GM18517 (cell line): ENCODE measurements around the gene MPIG6B.
A peak's percentile ranks its signal among the peaks of the same experiment; 100 is the strongest.
"Not testable (repeated sequence)": the region's sequence is repeated elsewhere in the genome, so short reads cannot be mapped to it uniquely, and the experiment has no call there.

Experiments used
- ATAC-seq: cut with Tn5 transposase; IDR thresholded peaks from one replicate; pipeline ENCODE4 v1.9.1; 2021; ENCODE audit warnings: mild to moderate bottlenecking, moderate library complexity; ENCODE audit not compliant: unreplicated experiment

MPIG6B gene

DNA sequence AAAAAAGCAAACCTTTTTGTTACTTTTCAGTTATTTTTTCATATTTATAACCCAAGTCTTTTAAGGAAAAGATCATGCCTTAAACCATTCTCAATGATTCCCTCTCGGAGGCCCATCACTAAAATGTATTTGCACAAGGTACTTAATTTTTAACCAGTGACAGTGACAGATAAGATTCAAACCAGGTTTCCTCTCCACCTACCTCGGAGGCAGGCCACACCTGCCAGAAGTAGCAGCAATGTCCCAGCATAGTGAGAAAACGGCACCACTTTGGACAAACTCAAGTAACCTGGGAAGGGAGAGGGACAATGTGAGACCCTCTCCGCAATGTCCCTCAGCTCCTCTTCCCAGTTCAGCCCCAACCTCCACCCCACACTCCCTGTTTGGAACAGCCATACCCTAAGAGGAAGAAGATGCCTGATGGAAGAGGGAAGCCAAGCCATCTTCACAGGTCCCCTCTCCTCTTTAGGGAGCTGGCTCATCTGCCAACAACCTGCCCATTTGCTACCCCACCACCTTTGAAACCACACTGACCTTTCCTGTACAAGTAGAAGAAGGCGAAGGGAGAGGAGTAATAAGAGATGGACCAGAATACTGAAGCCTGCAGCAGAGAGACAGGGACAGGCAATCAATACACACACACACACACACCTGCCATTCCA, 22.3 kb upstream of the MPIG6B start:
- ATAC-seq = no peak

DNA sequence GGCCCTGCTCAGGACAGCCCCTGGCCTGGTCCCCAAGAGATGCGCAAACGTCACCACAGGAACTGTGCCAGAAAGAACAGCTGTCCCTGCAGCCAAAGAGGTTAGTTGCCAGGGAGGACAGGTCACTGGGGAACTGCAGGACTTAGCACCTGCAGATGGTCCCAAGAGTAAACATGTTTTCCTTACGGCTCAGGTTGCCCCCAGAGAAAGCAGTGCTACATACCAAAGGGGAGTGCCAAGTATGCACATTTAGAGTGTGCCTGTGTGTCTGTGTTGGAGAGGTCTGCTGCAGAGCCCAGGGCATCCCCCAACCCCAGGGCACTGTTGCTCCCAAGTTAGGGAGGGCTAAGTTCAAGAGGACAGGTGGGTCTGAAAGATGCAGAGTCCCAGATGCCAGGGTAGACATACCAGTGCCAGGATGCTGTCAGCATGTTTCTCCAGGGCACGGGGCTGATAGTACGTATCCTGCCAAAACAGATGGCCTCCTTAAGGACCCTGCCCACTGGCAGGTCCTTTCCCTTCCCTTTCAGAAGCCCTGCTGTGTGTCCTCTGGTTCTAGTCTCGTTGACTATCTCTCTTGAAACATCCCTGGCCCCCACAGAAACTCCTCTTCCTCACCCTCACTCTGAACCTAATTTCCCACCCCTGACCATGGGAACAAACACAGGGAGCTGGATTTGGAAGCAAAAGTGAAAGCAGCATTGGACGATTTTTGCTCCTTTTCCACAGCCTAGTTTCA, 21.3 kb upstream of the MPIG6B start:
- ATAC-seq = no peak

DNA sequence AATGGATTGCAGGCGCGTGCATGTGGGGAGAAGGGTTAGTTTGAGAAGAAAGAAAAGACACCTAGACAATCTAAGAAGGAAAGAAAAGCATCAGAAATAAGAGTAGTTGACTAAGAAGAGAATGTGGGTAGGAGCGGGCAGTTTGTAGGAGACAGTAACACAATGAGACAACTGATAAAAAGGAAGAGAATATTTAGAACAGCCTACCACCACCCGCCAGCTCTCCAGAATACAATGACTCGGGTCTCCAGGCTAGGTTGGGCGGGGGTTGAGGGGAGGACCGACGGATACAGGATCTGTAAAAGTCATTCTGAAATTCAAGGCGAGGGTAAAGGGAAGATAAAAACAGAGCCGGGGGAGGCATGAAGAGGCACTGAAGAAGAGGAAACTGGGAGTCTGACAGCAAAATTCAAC, 20.8 kb upstream of the MPIG6B start:
- no peak for ATAC-seq

DNA sequence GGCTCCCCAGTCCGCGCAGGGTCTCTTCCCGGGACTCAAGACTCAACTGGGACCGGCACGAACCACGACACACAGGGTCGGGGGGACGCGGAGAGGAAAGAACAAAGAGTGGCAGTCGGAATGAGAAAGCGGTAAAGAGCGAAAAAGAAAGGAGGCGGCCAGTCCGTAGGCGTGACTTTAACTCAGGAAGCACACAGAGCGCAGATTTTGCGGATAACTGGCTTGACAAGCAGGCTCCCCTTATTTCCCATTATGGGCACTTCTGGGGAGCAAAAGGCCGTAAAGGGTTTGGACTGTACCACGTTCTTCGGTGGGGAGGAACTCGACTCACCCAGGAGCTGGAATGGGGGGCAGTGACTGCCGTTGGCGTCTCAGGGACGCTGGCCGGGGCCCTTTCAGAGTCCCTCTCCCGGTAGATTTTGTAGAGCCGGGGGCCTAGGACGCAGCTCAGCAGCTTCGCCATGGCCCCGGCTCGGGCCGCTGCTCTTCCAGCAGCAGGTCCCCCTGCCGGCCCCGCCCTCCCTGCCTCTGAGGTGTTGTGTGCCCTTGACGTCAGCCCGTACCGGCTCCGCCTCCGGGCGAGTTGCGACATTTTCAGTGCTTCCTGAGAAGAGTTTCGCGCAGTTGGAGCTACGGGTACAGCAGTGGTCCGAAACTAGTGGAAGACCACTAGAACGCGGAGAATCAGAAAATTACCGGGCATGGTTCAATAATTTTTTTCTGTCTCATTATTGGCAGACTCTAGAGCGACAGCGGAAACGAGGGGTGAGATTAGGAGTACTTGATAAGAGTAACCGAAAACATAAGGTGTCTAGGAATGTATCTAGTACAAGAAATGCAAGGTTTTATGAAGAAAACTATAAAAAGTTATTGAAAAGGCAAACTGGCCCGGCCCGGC, 20.1 kb upstream of the MPIG6B start, which contains the start of gene ABHD16A:
ABHD16A (minus strand) TSS at position 506 of the 898 bp plus-strand sequence; CDS start at position 463, 43 bp downstream.
- peak; percentile 81 for ATAC-seq

DNA sequence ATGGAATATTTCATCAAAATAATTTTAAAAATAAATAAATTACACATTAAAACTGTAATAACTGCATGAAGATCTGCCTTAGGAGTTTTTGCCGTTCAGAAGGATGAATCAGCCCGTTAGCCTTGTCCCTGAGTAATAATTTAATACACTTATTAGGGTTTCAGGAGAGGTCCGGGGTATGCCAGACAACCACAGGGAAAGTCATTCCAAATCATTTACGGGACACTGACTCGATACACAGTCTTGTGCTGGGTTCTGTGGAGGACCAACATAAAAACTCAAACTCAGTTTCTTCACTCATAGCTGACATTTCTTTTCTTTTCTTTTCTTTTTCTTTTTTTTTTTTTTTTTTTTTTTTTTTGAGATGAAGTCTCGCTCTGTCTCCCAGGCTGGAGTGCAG, 17.2 kb upstream of the MPIG6B start:
- no peak for ATAC-seq

DNA sequence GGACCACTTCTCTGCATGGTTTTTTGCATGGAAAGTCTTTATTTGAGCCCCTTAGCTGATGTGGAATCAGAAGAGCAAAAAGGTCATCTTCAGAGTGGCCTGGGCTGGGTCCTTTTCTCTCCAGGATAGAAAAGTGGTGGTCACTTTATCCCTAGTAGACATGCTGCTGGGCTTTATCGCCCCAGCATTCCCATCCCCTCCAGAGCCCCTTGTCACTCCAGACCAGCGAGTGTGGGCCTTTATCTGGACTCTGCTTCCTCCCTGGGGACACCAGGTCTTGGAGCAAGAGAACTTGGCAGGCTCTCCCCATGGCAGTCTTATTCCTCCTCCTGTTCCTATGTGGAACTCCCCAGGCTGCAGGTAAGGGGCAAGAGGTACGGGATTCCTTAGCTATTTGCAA, 16.6 kb upstream of the MPIG6B start, which contains the start of gene LY6G6F:
LY6G6F (plus strand) TSS at position 268 of the 400 bp plus-strand sequence; CDS start at position 309, 41 bp downstream.
- no peak for ATAC-seq

DNA sequence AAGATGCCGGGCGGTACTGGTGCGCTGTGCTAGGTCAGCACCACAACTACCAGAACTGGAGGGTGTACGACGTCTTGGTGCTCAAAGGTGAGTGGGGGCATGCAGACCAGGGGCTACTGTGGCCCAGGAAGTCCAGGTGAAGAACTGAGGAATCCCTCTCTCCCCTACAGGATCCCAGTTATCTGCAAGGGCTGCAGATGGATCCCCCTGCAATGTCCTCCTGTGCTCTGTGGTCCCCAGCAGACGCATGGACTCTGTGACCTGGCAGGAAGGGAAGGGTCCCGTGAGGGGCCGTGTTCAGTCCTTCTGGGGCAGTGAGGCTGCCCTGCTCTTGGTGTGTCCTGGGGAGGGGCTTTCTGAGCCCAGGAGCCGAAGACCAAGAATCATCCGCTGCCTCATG, 15.5 kb upstream of the MPIG6B start:
- ATAC-seq = no peak

DNA sequence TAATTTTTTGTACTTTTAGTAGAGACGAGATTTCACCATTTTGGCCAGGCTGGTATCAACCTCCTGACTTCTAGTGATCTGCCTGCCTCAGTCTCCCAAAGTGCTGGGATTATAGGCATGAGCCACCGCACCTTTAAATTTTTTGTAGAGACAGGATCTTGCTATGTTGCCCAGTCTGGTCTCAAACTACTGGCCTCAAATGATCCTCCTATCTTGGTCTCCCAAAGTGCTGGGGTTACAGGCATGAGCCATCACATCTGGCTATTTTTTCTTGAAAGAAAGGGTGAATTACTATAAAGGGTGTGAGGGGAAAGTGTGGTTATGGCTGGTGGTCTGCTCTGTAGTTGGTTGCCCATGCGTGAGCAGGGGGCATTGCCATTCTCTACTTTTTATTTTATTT, 14.9 kb upstream of the MPIG6B start:
- no peak for ATAC-seq

DNA sequence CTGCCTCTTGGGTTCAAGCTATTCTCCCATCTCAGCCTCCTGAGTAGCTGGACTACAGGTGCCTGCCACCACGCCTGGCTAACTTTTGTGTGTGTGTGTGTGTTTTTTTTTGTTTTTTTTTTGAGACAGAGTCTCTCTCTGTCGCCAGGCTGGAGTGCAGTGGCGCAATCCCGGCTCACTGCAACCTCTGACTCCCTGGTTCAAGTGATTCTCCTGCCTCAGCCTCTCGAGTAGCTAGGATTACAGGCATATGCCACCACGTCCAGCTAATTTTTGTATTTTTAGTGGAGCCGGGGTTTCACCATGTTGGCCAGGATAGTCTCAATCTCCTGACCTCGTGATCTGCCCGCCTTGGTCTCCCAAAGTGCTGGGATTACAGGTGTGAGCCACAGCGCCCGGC, 14.0 kb upstream of the MPIG6B start:
- not testable (repeated sequence) for ATAC-seq

DNA sequence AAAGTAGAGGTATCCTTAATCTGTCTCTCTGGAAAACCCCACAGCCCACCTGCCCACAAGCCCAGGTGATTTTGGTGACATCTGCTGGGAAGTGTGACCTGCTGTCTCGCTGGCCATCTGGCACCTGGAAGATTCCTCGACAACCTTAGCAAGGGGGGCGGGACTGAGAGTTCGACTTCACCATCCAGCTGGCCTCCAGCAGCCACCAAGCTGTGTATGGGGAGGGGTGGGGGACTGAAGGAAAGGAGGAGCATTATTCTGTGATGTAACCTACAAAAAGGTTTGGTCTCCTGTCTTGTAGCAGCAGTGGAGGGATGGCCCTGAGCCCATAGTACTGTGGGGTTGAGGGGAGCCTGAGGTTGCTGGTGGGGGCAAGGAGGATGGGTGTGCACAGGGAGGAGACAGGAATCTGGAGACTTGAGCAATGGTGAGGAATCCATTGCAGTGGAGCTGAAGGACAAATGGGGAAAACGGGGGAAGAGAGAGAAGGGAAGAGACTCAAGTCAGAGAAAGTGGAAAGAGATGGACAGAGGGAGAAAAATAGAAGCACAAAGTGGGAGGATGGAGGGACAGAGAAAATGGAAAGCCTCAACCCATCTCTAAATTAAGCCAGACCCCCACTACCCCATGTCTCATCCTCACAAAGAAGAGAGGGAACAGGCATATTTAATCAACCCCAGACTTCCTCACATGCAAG, 12.5 kb upstream of the MPIG6B start:
- no peak for ATAC-seq

DNA sequence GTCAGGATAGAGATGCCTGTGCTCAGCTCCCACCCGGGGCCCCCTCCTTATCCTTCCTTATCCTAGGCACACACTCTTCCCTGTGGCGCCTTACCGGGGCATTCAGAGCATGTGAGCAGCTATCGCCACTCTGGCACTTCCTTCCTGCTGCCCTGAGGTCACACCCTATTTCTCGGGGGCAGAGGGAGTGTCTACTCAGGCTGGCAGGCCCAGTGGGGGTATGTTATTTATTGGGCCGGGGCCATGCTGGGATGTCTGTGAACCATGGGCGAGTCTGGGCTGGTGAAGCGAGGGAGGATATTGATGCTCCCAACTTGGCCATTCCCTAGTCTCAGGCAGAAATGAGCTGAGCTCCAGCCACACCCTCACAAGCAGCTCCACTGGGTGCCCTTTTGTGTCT, 11.9 kb upstream of the MPIG6B start:
- ATAC-seq = no peak

DNA sequence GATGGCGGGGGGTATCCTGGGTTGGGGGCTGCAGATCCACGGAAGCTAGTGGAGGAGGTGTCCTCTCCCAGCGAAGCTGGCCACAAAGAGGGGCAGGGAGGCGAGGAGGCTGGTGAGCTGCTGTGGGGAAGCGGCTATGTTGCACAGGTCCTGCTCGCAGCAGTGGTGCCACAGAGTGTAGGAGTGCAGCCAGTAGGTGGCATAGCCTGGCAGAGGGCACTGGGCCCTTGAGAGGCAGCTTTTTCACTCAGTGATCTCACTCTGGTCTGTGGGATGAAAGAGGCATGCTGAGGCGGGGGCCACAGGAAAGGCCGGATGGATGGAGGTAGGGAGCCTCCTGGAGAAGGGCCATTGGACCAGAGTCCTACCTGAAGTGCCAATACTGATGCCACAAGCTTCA, 10.9 kb upstream of the MPIG6B start:
- no peak for ATAC-seq

DNA sequence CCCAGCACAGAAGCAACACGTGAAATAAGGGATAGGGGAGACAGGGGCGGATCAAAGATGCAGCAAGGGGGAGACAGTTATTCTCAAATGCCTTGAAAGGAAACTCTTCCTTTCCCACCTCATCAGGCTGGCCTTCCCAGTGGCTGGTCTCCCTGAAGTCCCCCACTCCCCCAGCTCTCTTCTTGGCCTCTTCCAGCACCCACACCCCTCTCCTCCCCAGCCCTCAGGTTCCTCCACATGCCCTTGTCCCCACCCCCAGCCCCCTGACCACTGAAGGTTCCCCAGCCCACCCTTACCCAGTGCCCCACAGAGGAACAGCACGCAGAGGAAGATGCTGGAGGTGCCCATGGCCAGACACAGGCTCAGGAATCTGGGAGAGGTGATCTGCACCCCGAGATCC, 9.7 kb upstream of the MPIG6B start:
- ATAC-seq = no peak

DNA sequence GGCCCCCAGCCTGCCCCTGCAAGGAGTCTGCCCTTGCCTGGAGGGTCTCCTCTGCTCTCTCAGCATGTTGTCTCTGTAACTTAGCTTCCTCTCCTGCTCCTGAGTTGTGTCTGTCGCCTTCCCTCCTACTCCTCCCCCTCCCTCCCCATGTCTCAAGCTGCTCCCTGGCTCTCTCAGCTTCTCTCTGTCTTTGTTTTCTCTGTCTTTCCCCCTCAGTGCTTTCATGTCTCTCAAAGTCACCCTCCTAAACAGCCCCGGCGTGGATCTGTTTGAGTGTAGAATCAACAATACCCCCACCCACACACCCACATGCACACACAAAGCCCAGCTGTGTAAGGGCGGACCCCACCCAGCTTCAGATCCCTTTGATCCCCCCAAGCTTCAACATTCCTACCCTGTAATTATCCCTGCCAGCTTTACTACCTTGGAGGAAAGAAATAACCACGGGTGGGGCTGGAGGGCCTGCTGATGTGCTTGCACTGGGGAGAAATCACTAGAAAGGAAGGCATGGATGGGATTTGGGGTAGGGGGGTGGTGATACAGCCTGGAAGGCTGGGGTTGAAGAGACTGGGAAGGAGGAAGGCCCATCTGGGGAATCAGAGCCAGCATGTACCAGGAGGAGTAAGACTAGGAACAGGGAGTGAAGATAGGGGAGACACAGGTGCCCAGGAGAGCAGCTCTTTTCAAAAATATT, 9.0 kb upstream of the MPIG6B start:
- no peak for ATAC-seq

DNA sequence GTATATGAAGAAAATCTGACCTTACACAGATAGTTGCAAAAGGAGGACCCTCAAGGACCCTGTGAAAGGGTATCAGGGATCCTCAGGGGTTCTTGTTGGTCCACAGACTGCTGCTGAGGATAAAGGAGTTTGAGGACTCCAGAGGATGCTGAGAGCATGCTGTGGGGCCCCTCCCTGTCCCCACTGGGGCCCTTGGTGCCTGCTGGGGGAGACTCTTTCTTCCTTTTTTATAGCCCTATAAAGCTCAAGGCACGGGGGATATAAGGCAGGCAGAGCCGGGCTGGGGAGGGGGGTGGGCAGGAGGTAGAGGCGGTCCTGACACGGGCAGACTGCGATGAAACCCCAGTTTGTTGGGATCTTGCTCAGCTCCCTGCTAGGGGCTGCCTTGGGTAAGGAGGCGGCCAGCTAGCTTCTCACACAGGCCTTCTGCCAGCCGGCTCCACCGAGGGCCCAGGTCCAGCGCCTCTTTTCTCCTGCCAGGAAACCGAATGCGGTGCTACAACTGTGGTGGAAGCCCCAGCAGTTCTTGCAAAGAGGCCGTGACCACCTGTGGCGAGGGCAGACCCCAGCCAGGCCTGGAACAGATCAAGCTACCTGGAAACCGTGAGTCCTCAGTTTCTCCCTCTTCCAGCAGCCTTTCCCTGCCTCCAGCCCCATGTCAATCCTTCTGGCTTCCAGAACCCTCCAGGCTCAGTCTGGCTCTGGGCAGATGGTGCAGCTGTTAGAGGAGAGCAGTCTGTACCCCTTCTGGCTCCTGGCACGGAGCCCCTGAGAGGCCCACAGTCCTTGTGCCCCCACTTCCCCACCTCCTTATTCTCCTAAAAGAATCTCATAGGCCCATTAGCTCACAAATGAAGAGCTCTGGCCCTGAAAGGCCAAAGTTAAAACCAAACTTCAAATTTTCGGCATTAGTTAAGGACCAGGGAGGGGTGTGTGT, 7.9 kb upstream of the MPIG6B start, which contains the start of gene LY6G6D:
LY6G6D (plus strand) TSS at position 327 of the 937 bp plus-strand sequence; CDS start at position 335, 8 bp downstream.
- ATAC-seq = no peak

DNA sequence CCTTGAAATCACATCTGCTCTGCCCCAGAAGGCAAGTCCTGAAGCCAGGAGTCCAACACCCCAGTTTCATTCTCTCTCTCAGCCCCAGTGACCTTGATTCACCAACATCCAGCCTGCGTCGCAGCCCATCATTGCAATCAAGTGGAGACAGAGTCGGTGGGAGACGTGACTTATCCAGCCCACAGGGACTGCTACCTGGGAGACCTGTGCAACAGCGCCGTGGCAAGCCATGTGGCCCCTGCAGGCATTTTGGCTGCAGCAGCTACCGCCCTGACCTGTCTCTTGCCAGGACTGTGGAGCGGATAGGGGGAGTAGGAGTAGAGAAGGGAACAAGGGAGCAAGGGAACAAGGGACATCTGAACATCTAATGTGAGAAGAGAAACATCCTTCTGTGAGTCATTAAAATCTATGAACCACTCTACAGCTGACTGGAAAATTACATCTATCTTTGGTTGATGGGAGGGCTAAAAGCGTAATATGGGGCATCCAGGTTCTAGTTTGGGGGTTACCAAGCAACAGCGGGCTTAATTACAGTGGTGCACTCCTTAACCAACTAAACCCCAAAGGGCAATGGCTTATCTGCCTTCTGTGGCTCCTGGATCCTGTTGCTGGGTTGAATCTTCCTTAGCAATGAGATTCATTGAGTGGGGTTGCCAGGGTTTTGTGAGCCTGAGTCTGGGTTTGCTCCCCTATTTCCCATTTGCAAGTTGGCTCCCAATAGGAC, 5.5 kb upstream of the MPIG6B start:
- no peak for ATAC-seq

DNA sequence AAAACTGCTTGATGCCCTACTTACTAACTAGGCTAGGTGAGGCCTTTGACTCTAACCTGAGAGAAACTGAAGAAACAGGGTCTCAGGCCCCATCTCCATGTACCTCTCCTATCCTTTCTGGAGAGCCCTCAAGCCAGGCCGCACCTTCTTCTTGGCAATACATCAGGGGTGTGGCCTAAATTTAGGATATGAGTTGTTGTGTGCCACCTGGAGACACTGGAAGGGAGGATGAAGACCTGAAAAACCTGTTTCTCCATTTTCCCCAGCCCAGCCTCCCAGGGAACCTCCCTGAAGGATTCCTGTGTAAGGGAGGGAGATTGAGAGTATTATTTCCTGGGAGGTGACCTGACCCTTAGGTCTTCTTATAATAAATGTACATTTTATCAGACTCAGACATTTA, 4.9 kb upstream of the MPIG6B start:
- ATAC-seq = no peak

DNA sequence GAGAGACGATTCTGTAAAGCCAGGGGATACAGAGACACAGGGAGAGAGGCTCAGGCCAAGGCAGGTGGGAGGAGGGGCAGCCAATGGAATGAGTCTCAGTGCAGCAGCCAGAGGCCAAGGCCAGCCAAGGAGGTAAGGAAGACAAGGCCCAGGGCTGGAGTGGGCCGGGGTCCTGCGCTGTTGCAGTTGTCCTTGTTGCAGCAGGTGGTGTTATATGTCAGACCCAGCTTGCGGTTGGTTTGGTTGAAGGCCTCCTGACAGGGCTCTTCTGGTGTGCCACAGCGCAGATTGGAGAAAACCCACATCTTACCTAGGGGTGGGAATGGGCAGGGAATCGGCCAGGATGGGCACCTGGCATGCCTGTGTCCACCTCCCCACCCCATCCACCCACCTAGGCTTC, 4.2 kb upstream of the MPIG6B start:
- no peak for ATAC-seq
